Natural killer cell (primary cell): ENCODE results near the gene PLGRKT. TPM values are rescaled to one million over a fixed set of nuclear protein-coding genes. Genes with fewer than 3 reads are reported as not detected.

ENCODE experiments used
- ATAC-seq, 3 donors: fragments of 150-1000 bp in 2 of 3; fragments of 200-7000 bp in 1 of 3; cut with Tn5 transposase; 1 replicate in 1 of 3; 2 replicates in 2 of 3; pipeline ENCODE4 v1.10.0; 2021; ENCODE audit warnings: mild to moderate bottlenecking in 2 of 3, moderate library complexity in 2 of 3
- DNase-seq, 2 donors: peaks; one replicate each; pipeline versions ENCODE4 v3.0.0 to v3.0.0-alpha.2; 2013 to 2021; ENCODE audit warnings: mixed read lengths in 1 of 2
- H3K27ac ChIP-seq: one replicate; pipeline ENCODE4 v1.5.1; 2013; ENCODE audit warnings: mild to moderate bottlenecking, low read length
- H3K27me3 ChIP-seq: one replicate; pipeline ENCODE4 v1.6.1; 2013; ENCODE audit warnings: low read length; ENCODE audit not compliant: control insufficient read depth, insufficient read depth
- H3K36me3 ChIP-seq: one replicate; pipeline ENCODE4 v1.6.1; 2013; ENCODE audit warnings: low read length; ENCODE audit not compliant: control insufficient read depth, insufficient read depth
- H3K4me1 ChIP-seq: one replicate; pipeline ENCODE4 v1.6.1; 2013; ENCODE audit warnings: low read length; ENCODE audit not compliant: control insufficient read depth, insufficient read depth
- H3K4me3 ChIP-seq: one replicate; pipeline ENCODE4 v1.5.1; 2013; ENCODE audit warnings: low read length
- H3K9me3 ChIP-seq: one replicate; pipeline ENCODE4 v1.6.1; 2013; ENCODE audit warnings: low read length; ENCODE audit not compliant: control insufficient read depth, insufficient read depth
- H3K27ac Mint-ChIP-seq, 2 donors: one replicate each; pipeline ENCODE4 v1.8.0; 2022; ENCODE audit warnings: mild to moderate bottlenecking in 2 of 2, mixed read lengths in 2 of 2, moderate library complexity in 1 of 2
- H3K27me3 Mint-ChIP-seq, 2 donors: one replicate each; pipeline ENCODE4 v1.8.0; 2022; ENCODE audit warnings: low read depth in 2 of 2, mixed read lengths in 2 of 2
- H3K36me3 Mint-ChIP-seq: one replicate; pipeline ENCODE4 v1.8.0; 2022; ENCODE audit warnings: mixed read lengths
- H3K4me1 Mint-ChIP-seq, 2 donors: one replicate each; pipeline ENCODE4 v1.8.0; 2022; ENCODE audit warnings: mixed read lengths in 2 of 2
- H3K4me3 Mint-ChIP-seq: one replicate; pipeline ENCODE4 v1.8.0; 2022; ENCODE audit warnings: mild to moderate bottlenecking, moderate library complexity, mixed read lengths
- H3K9me3 Mint-ChIP-seq, 2 donors: one replicate each; pipeline ENCODE4 v1.8.0; 2022; ENCODE audit warnings: mixed read lengths in 2 of 2
- CTCF ChIP-seq: fragments of 200-600 bp; IDR thresholded peaks from one replicate; pipeline ENCODE4 v1.8.0; 2022; ENCODE audit warnings: antibody characterized with exemption
- WGBS: methylation state at CpG from one replicate; pipeline ENCODE4 v1.1.7; 2013; ENCODE audit warnings: missing lambda C conversion rate; ENCODE audit not compliant: insufficient coverage; 5-methylcytosine and 5-hydroxymethylcytosine counted together
- intact Hi-C: fragments of 100-400 bp; cut with micrococcal nuclease; formaldehyde crosslinking; loops from one replicate; pipeline ENCODE4 v1.14.2; 2022
- total RNA-seq, 4 donors: library from RNA; stranded (reverse); fragments of 120-200 nt in 1 of 4; gene quantifications; one replicate each; pipeline versions ENCODE4 v1.2.3 to v1.2.4, GENCODE V29; 2013 to 2022

PLGRKT gene
- total RNA-seq = 10 to 100 TPM; 14.7 to 17.8 (median 17.3) TPM
- total RNA-seq (2013) = 27.2 TPM

- Histone ChIP-seq H3K27ac (peak within 1 kb of the TSS; percentile 91), H3K4me3 (peak within 1 kb of the TSS; percentile 66), H3K4me1 (peaks cover 18% of the 10 kb centered on the region), H3K27me3 (no peaks in the 10 kb centered on the region), H3K9me3 (no peaks in the 10 kb centered on the region), H3K36me3 (peaks cover 9% of the 10 kb centered on the region)
- peaks cover 24 to 27% of the 10 kb centered on the region in 2 donors for H3K4me1 Mint-ChIP-seq
- peak within 1 kb of the TSS; percentile 92 for H3K4me3 Mint-ChIP-seq
- H3K27me3 Mint-ChIP-seq = no peaks in the 10 kb centered on the region
- no peak for TF ChIP-seq CTCF
- H3K27ac Mint-ChIP-seq = peak within 1 kb of the TSS; percentile 96 to 97
- ATAC-seq = peak; percentile 93 to 98 (median 96)
- no peaks in the 10 kb centered on the region for H3K36me3 Mint-ChIP-seq
- WGBS = 0% methylated on average over 55 of the region's 55 CpGs
- intact Hi-C loops = loop anchor here (1.0 to 5.0 kb wide), 4 partner anchors 12 to 450 kb away; partner anchors contain the start of genes JAK2 and RIC1
- H3K9me3 Mint-ChIP-seq = no peaks in the 10 kb centered on the region
- peak; percentile 85 to 96 for DNase-seq
These were observed at the start of gene PLGRKT for GRCh38 chr9:5437254-5438216. PLGRKT (minus strand) TSS chr9:5437925; CDS start chr9:5431977, 5,948 bp downstream.

- H3K9me3 ChIP-seq = no peaks in the 10 kb centered on the region
- 94% methylated on average over 5 of the region's 5 CpGs for WGBS
- peaks cover 2 to 4% of the 10 kb centered on the region in 2 donors for H3K27me3 Mint-ChIP-seq
- no peak for ATAC-seq
- intact Hi-C loops = no loop called here
- H3K4me3 ChIP-seq = no peak overlapping the region
- H3K27ac Mint-ChIP-seq = no peak overlapping the region
- H3K27ac ChIP-seq = no peak overlapping the region
- no peaks in the 10 kb centered on the region for H3K36me3 Mint-ChIP-seq
- no peak for DNase-seq
- H3K4me1 ChIP-seq = no peaks in the 10 kb centered on the region
- H3K9me3 Mint-ChIP-seq = no peaks in the 10 kb centered on the region
- no peaks in the 10 kb centered on the region for H3K4me1 Mint-ChIP-seq
- TF ChIP-seq CTCF = no peak
- no peak overlapping the region for H3K4me3 Mint-ChIP-seq
- no peaks in the 10 kb centered on the region for H3K36me3 ChIP-seq
- H3K27me3 ChIP-seq = no peaks in the 10 kb centered on the region
These were observed 49.3 kb upstream of the PLGRKT start for GRCh38 chr9:5486988-5487387.

- peak in 1 of 3 donors; percentile 80 for ATAC-seq
- 89% methylated on average over 3 of the region's 5 CpGs for WGBS
- no peaks in the 10 kb centered on the region for H3K9me3 Mint-ChIP-seq
- Histone ChIP-seq H3K4me3 (no peak overlapping the region), H3K27me3 (no peaks in the 10 kb centered on the region), H3K4me1 (no peaks in the 10 kb centered on the region), H3K27ac (no peak overlapping the region), H3K9me3 (no peaks in the 10 kb centered on the region), H3K36me3 (no peaks in the 10 kb centered on the region)
- intact Hi-C loops = no loop called here
- no peaks in the 10 kb centered on the region for H3K36me3 Mint-ChIP-seq
- TF ChIP-seq CTCF = no peak
- DNase-seq = no peak
- H3K4me3 Mint-ChIP-seq = no peak overlapping the region
- H3K27me3 Mint-ChIP-seq = peaks cover 7 to 10% of the 10 kb centered on the region in 2 donors
- no peaks in the 10 kb centered on the region for H3K4me1 Mint-ChIP-seq
- H3K27ac Mint-ChIP-seq = no peak overlapping the region
These were observed 47.8 kb upstream of the PLGRKT start for GRCh38 chr9:5485378-5486085.
